ENCODE results near the gene HCFC1R1.

HCFC1R1 gene

DNA sequence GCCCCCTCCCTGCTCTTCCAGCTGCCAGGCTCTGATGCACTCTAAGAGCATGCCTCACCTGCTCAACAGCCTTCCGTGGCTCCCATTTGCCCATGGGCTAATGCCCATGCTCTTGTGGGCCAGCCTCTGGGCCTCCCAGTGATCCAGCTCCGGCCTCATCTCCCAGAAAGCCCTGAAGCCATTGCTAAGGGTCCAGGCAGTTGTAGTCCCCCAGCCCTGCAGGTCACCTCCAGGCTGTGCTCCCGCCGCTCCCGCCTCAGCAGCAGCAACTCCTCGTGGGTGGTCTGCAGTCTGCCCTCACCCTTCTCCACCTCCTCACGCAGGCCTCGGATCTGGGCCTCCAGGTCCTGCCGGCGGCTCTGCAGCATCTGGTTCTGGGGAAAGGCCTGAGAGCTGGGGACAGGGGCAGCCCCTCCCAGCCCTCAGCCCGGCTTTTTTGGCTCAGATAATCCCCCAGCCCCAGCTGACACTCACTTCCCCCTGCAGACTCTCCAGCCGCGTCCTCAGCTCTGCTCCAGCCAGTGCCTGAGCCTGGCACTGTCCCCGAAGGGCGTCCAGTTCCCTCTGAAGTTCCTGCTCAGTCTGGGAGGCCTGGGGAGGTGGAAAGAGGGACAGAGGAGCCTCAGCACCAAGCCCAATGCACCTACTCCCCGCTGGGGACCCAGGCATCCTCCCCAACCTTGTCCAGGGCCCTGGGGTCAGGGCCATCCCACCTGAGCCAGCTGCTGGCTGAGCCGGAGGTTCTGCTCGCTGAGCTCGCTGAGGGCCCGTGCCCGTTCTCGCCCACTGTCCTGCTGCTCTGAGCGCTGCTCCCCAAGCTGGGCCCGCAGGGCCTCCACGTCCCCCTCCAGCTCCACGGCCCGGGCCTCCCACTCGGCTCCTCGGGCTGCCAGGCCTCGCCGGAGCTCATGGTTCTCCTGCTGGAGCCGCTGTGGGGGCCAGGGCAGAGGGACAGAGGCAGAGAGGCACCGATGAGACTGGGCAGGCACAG is 6.8 kb upstream of the HCFC1R1 start:
- Histone ChIP-seq H3K9ac (ENCODE audit: low read length) (no peak overlapping the region), H3K27me3 (ENCODE audit: control insufficient read depth, insufficient read depth, low read length) (peaks cover 58% of the 10 kb centered on the region), H3K4me1 (ENCODE audit: control insufficient read depth, insufficient read depth, low read length) (peaks cover 23% of the 10 kb centered on the region), H3K36me3 (ENCODE audit: control insufficient read depth, insufficient read depth, low read length) (peaks cover 20% of the 10 kb centered on the region), H3K4me3 (ENCODE audit: low read depth, low read length) (no peak overlapping the region), H3K27ac (ENCODE audit: low read depth, low read length) (no peak overlapping the region), H3K9me3 (ENCODE audit: control insufficient read depth, insufficient read depth, low read depth, low read length) (no peaks in the 10 kb centered on the region)

DNA sequence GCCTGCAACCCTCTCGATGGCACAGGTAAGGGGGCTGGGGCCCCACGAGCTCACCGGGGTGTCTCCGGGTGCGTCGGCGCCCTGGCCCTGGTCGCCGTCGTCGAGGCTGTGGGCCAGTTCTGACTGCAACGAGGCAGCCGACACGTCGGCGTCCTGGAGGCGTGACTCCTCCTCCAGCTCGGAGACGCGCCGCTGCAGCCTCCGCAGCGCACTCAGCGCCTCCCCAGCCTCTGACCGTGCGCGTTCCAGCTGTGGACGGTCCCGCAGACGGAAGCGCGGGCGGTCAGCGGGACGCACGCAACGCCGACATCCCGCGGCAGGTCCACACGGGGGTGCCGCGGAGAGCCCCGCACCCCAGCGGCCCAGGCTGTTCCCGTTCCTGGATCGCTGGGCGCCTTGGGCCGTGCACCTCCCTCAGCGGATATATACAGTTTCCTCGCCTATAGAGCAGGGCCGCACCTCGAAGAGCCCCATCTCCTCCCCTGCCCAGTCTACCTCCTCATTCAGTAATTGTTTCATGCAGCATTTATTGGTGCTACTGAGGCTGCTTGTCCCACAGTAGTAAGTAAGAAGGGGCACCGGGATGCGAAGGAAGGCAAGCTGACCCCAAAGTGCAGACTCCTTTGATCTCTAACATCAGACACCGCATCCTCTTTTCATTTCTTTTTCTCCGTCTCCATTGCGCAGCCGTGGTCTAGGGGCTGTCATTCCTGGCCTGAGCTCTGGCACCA is 5.9 kb upstream of the HCFC1R1 start:
- no peak overlapping the region for H3K4me3 ChIP-seq (ENCODE audit: low read depth, low read length)
- H3K27ac ChIP-seq (ENCODE audit: low read depth, low read length): no peak overlapping the region
- peaks cover 23% of the 10 kb centered on the region for H3K36me3 ChIP-seq (ENCODE audit: control insufficient read depth, insufficient read depth, low read length)
- H3K9ac ChIP-seq (ENCODE audit: low read length): no peak overlapping the region
- H3K27me3 ChIP-seq (ENCODE audit: control insufficient read depth, insufficient read depth, low read length): peaks cover 50% of the 10 kb centered on the region
- H3K9me3 ChIP-seq (ENCODE audit: control insufficient read depth, insufficient read depth, low read depth, low read length): no peaks in the 10 kb centered on the region
- H3K4me1 ChIP-seq (ENCODE audit: control insufficient read depth, insufficient read depth, low read length): peaks cover 22% of the 10 kb centered on the region

DNA sequence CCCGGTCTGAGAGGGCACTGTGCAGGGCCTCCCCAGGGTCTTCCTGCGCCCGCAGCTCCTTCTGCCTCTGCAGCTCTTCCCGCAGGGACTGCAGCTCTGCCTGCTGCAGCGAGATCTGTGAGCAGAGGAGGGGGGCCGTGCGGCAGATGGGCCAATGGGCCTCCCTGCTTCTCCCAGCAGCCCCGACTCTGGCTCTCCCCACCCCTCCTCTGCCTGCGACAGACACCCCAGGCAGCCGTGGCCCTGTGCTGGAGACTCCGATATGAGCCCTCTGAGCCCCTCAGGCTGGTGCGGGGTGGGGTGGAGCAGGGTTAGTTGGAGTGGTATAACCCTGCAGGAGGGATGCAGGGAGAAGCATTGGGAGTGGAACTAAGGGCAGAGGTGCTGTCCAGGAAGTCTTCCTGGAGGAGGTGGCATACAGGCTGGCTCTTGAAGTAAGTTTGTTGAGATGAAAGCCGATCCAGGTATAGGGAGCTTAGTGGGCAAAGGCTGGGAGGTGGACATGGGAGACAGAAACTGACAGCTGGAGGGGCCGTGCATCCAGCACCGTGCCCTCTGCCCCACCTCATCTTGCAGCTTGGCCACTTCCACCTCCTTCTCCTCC is 5.1 kb upstream of the HCFC1R1 start:
- Histone ChIP-seq H3K4me1 (ENCODE audit: control insufficient read depth, insufficient read depth, low read length) (peaks cover 22% of the 10 kb centered on the region), H3K9ac (ENCODE audit: low read length) (no peak overlapping the region), H3K27me3 (ENCODE audit: control insufficient read depth, insufficient read depth, low read length) (peaks cover 42% of the 10 kb centered on the region), H3K27ac (ENCODE audit: low read depth, low read length) (no peak overlapping the region), H3K4me3 (ENCODE audit: low read depth, low read length) (0 out of 2 replicates have a peak overlapping the region, but pooled peaks have one; percentile 13), H3K9me3 (ENCODE audit: control insufficient read depth, insufficient read depth, low read depth, low read length) (no peaks in the 10 kb centered on the region), H3K36me3 (ENCODE audit: control insufficient read depth, insufficient read depth, low read length) (peaks cover 23% of the 10 kb centered on the region)

DNA sequence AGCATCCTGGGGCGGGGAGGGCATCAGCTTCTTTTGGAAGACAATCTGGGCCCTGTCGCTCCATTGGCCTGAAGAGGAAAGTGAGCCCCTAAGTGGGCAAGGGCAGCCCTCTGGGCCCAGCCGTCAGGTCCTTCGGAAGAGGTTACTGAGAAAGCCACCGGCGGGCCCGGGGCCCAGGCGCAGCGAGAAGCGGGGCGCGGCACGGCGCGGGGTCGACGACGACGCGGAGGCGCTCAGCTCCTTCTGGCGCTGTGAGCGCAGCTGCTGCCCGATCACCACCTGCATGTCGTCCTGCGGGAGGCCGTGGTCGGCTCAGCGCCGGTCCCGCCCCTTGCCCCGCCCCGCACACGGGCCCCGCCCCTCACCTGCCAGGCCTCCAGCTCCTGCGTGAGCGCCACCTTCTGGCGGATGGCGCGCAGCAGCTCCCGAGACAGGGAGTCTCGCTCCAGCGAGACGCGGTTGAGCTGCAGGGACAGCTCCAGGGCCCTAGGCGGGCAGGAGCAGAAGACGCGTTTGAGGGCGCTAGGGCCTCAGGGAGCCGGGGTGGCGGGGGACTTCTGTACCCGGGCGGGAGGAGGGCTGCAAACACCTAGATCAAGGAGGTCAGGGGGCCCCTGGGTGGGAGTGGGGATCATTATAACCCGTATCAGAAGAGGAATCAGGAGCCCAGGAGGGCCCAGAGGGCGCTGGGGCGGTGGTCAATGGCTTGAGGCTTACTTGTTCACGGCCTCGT is 4.4 kb upstream of the HCFC1R1 start:
- H3K36me3 ChIP-seq (ENCODE audit: control insufficient read depth, insufficient read depth, low read length): peaks cover 23% of the 10 kb centered on the region
- H3K9me3 ChIP-seq (ENCODE audit: control insufficient read depth, insufficient read depth, low read depth, low read length): no peaks in the 10 kb centered on the region
- H3K4me1 ChIP-seq (ENCODE audit: control insufficient read depth, insufficient read depth, low read length): peaks cover 22% of the 10 kb centered on the region
- H3K27me3 ChIP-seq (ENCODE audit: control insufficient read depth, insufficient read depth, low read length): peaks cover 36% of the 10 kb centered on the region
- H3K4me3 ChIP-seq (ENCODE audit: low read depth, low read length): 0 out of 2 replicates have a peak overlapping the region, but pooled peaks have one; percentile 31
- H3K27ac ChIP-seq (ENCODE audit: low read depth, low read length): no peak overlapping the region
- no peak overlapping the region for H3K9ac ChIP-seq (ENCODE audit: low read length)

DNA sequence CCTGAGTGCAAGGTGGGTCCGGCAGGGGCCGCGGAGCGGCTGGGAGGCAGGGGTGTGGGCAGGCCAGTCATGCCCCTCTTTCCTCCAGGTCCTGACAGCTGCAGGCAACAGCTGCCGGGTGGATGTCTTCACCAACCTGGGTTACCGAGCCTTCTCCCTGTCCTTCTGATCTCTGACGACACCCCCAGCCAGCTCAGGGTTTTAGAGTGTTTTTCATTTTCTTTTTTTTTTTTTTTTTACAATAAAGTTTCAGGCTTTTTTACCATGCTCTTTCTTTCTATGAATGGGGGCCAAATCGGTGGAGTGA is 3.7 kb upstream of the HCFC1R1 start:
- no peak overlapping the region for H3K4me3 ChIP-seq (ENCODE audit: low read depth, low read length)
- H3K4me1 ChIP-seq (ENCODE audit: control insufficient read depth, insufficient read depth, low read length): peaks cover 28% of the 10 kb centered on the region
- peaks cover 29% of the 10 kb centered on the region for H3K36me3 ChIP-seq (ENCODE audit: control insufficient read depth, insufficient read depth, low read length)
- peaks cover 30% of the 10 kb centered on the region for H3K27me3 ChIP-seq (ENCODE audit: control insufficient read depth, insufficient read depth, low read length)
- no peak overlapping the region for H3K27ac ChIP-seq (ENCODE audit: low read depth, low read length)
- no peaks in the 10 kb centered on the region for H3K9me3 ChIP-seq (ENCODE audit: control insufficient read depth, insufficient read depth, low read depth, low read length)
- H3K9ac ChIP-seq (ENCODE audit: low read length): no peak overlapping the region

DNA sequence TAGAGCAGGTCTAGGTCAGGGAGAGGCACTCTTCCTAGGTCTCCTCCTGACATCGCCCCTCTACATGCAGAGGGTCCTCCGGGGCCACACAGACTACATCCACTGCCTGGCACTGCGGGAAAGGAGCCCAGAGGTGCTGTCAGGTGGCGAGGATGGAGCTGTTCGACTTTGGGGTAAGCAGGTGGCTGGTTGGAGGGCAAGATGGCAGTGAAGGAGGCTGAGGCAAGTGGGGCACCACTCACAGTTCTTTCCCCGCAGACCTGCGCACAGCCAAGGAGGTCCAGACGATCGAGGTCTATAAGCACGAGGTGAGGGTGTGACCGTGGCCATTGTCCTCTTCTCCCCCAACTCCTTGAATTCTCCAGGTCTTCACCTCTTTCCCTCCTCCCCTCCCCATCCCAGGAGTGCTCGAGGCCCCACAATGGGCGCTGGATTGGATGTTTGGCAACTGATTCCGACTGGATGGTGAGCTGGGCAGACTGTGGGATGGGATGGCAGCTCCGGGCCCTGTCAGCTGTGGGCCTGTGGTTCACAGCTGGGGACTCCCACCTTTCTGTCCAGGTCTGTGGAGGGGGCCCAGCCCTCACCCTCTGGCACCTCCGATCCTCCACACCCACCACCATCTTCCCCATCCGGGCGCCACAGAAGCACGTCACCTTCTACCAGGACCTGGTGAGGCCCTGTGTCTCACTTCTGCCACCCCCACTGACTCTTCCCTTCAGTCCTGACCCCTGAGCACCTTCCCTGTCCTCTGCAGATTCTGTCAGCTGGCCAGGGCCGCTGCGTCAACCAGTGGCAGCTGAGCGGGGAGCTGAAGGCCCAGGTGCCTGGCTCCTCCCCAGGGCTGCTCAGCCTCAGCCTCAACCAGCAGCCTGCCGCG is 3.1 kb upstream of the HCFC1R1 start:
- Histone ChIP-seq H3K27ac (ENCODE audit: low read depth, low read length) (no peak overlapping the region), H3K36me3 (ENCODE audit: control insufficient read depth, insufficient read depth, low read length) (peaks cover 32% of the 10 kb centered on the region), H3K9me3 (ENCODE audit: control insufficient read depth, insufficient read depth, low read depth, low read length) (no peaks in the 10 kb centered on the region), H3K27me3 (ENCODE audit: control insufficient read depth, insufficient read depth, low read length) (peaks cover 27% of the 10 kb centered on the region), H3K4me3 (ENCODE audit: low read depth, low read length) (no peak overlapping the region), H3K9ac (ENCODE audit: low read length) (no peak overlapping the region), H3K4me1 (ENCODE audit: control insufficient read depth, insufficient read depth, low read length) (peaks cover 32% of the 10 kb centered on the region)

DNA sequence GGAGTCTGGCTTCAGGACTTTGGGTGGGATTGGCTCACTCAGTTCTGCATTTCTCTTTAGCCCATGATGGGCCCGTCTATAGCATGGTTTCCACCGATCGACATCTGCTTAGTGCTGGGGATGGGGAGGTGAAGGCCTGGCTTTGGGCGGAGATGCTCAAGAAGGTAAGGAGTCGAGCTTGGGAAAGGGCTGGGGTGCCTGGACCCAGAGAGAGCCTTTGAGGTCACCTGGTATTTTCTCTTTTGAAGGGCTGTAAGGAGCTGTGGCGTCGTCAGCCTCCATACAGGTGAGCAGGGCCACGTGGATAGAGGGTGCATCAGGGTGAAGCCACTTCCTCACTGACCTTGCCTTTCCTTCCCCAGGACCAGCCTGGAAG is 2.2 kb upstream of the HCFC1R1 start:
- no peaks in the 10 kb centered on the region for H3K9me3 ChIP-seq (ENCODE audit: control insufficient read depth, insufficient read depth, low read depth, low read length)
- no peak overlapping the region for H3K27ac ChIP-seq (ENCODE audit: low read depth, low read length)
- peaks cover 36% of the 10 kb centered on the region for H3K36me3 ChIP-seq (ENCODE audit: control insufficient read depth, insufficient read depth, low read length)
- H3K27me3 ChIP-seq (ENCODE audit: control insufficient read depth, insufficient read depth, low read length): peaks cover 26% of the 10 kb centered on the region
- H3K4me1 ChIP-seq (ENCODE audit: control insufficient read depth, insufficient read depth, low read length): peaks cover 32% of the 10 kb centered on the region
- H3K9ac ChIP-seq (ENCODE audit: low read length): no peak overlapping the region
- no peak overlapping the region for H3K4me3 ChIP-seq (ENCODE audit: low read depth, low read length)

DNA sequence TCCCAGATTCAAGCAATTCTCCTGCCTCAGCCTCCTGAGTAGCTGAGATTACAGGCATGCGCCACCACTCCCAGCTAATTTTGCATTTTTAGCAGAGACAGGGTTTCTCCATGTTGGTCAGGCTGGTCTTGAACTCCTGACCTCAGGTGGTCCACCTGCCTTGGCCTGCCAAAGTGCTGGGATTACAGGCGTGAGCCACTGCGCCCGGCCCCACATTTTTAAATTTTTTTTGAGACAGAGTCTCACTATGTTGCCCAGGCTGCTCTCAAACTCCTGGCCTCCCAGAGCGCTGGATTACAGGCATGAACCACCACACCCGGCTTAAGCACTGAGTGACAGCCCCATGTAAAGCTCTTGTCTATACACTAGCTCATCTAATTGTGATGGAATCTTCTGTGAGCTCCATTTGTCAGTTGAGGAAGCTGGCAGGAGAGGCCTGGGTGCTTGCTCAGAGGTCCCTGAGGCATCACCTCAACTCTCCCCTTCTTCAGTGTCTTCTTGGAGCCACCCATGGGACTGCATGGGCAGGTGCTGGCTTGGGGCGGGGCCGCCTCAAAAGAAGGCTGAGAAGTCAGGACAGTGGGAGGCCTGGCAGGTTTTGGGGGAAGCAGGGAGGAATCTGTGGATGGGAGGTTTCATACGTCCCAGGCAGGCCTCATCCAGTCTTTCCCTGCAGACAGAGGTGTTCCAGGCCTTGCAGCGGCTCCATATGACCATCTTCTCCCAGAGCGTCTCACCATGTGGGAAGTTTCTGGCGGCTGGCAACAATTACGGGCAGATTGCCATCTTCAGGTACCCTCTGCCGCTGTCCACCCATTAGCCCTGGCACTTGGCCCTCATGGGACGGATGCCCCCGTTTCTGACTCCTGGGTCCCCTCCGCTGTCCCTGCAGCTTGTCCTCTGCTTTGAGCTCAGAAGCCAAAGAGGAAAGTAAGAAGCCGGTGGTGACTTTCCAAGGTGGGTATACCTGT is 1.6 kb upstream of the HCFC1R1 start:
- Histone ChIP-seq H3K27ac (ENCODE audit: low read depth, low read length) (no peak overlapping the region), H3K27me3 (ENCODE audit: control insufficient read depth, insufficient read depth, low read length) (peaks cover 19% of the 10 kb centered on the region), H3K4me3 (ENCODE audit: low read depth, low read length) (no peak overlapping the region), H3K9me3 (ENCODE audit: control insufficient read depth, insufficient read depth, low read depth, low read length) (no peaks in the 10 kb centered on the region), H3K9ac (ENCODE audit: low read length) (no peak overlapping the region), H3K4me1 (ENCODE audit: control insufficient read depth, insufficient read depth, low read length) (peaks cover 30% of the 10 kb centered on the region), H3K36me3 (ENCODE audit: control insufficient read depth, insufficient read depth, low read length) (peaks cover 36% of the 10 kb centered on the region)

DNA sequence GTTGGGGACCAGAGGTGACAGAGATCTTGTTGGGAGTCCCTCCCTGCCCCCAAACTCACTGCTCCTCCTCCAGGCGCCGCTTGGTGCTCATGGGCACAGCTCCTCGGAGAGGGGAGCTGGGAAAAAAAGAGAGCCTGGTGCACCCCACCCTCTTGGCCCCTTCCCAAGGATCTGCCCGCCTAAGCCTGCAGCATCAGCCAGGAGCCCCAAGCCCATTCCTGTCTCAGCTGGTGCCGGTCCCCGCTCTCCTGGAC is 400 bp downstream of the HCFC1R1 start:
- H3K9ac ChIP-seq (ENCODE audit: low read length): peak overlapping the region; percentile 98
- H3K9me3 ChIP-seq (ENCODE audit: control insufficient read depth, insufficient read depth, low read depth, low read length): no peaks in the 10 kb centered on the region
- peak overlapping the region; percentile 94 for H3K4me3 ChIP-seq (ENCODE audit: low read depth, low read length)
- H3K27me3 ChIP-seq (ENCODE audit: control insufficient read depth, insufficient read depth, low read length): no peaks in the 10 kb centered on the region
- H3K36me3 ChIP-seq (ENCODE audit: control insufficient read depth, insufficient read depth, low read length): peaks cover 36% of the 10 kb centered on the region
- peak overlapping the region; percentile 99; the same call in 1 of the 2 replicates for H3K27ac ChIP-seq (ENCODE audit: low read depth, low read length)
- peaks cover 28% of the 10 kb centered on the region for H3K4me1 ChIP-seq (ENCODE audit: control insufficient read depth, insufficient read depth, low read length)

All from HUES6 (cell line).